Measurements from ENCODE around the gene TRPM5. TPM values are rescaled to one million over a fixed set of nuclear protein-coding genes. Genes with fewer than 3 reads are reported as not detected.

Gene TRPM5
- total RNA-seq, 2 donors from 2014 or later = 1.3 to 1.9 TPM

GRCh38 chr11:2400069-2400761 is 44.1 kb downstream of the TRPM5 start, which contains the start of gene TSSC4:
Gene TSSC4 (plus strand): TSS chr11:2400750. CDS start chr11:2402634, 1,884 bp downstream.
- intact Hi-C loops (cut with DNase I) = no loop called here
- peak within 1 kb of the TSS; percentile 91 for H3K27ac ChIP-seq
- peaks cover 16% of the 10 kb centered on the region for H3K4me1 ChIP-seq
- no peaks in the 10 kb centered on the region for H3K27me3 ChIP-seq
- peak; percentile 99 for DNase-seq
- peak within 1 kb of the TSS; percentile 89 for H3K4me3 ChIP-seq
- peak; percentile 98 for TF ChIP-seq CTCF (IDR thresholded peaks at IDR 0.05)
- peaks cover 3% of the 10 kb centered on the region for H3K36me3 ChIP-seq
- no peaks in the 10 kb centered on the region for H3K9me3 ChIP-seq
- H3K9ac ChIP-seq (ENCODE audit: low read depth in 2 of 2, low read length in 2 of 2) = peak within 1 kb of the TSS; percentile 98

- intact Hi-C loops (cut with DNase I) = no loop called here
- Histone ChIP-seq H3K4me3 (peak overlapping the region; percentile 62), H3K36me3 (peaks cover 3% of the 10 kb centered on the region), H3K27ac (peak overlapping the region; percentile 91), H3K9me3 (no peaks in the 10 kb centered on the region), H3K9ac (ENCODE audit: low read depth in 2 of 2, low read length in 2 of 2) (peak overlapping the region; percentile 97 to 98), H3K4me1 (peaks cover 16% of the 10 kb centered on the region), H3K27me3 (no peaks in the 10 kb centered on the region)
- peak; percentile 43 for DNase-seq
- TF ChIP-seq CTCF (IDR thresholded peaks at IDR 0.05) = no peak
Observed at GRCh38 chr11:2399488-2400068, 44.7 kb downstream of the TRPM5 start.

GRCh38 chr11:2398664-2399355 is 45.5 kb downstream of the TRPM5 start:
- intact Hi-C loops (cut with DNase I) = no loop called here
- no peak for DNase-seq
- Histone ChIP-seq H3K27me3 (no peaks in the 10 kb centered on the region), H3K9ac (ENCODE audit: low read depth in 2 of 2, low read length in 2 of 2) (peak overlapping the region; percentile 97 to 98), H3K4me1 (peaks cover 16% of the 10 kb centered on the region), H3K4me3 (peak overlapping the region; percentile 62), H3K27ac (peak overlapping the region; percentile 91), H3K9me3 (no peaks in the 10 kb centered on the region), H3K36me3 (peaks cover 3% of the 10 kb centered on the region)
- TF ChIP-seq CTCF (IDR thresholded peaks at IDR 0.05) = no peak

GRCh38 chr11:2397005-2397404 is 47.3 kb downstream of the TRPM5 start:
- H3K4me1 ChIP-seq = peaks cover 15% of the 10 kb centered on the region
- TF ChIP-seq CTCF (IDR thresholded peaks at IDR 0.05) = no peak
- no peak overlapping the region for H3K4me3 ChIP-seq
- DNase-seq = no peak
- intact Hi-C loops (cut with DNase I) = no loop called here
- no peaks in the 10 kb centered on the region for H3K27me3 ChIP-seq
- H3K9me3 ChIP-seq = no peaks in the 10 kb centered on the region
- no peak overlapping the region for H3K27ac ChIP-seq
- H3K9ac ChIP-seq (ENCODE audit: low read depth in 2 of 2, low read length in 2 of 2) = no peak overlapping the region
- peaks cover 3% of the 10 kb centered on the region for H3K36me3 ChIP-seq

- peaks cover 3% of the 10 kb centered on the region for H3K36me3 ChIP-seq
- DNase-seq = no peak
- intact Hi-C loops (cut with DNase I) = no loop called here
Observed at GRCh38 chr11:2396471-2396870, 47.8 kb downstream of the TRPM5 start.

More at GRCh38 chr11:2396471-2396870, 47.8 kb downstream of the TRPM5 start:
- no peak for TF ChIP-seq CTCF (IDR thresholded peaks at IDR 0.05)
- no peak overlapping the region for H3K27ac ChIP-seq
- peaks cover 10% of the 10 kb centered on the region for H3K4me1 ChIP-seq
- no peaks in the 10 kb centered on the region for H3K9me3 ChIP-seq
- no peak overlapping the region for H3K9ac ChIP-seq (ENCODE audit: low read depth in 2 of 2, low read length in 2 of 2)
- H3K27me3 ChIP-seq = no peaks in the 10 kb centered on the region
- no peak overlapping the region for H3K4me3 ChIP-seq

All from colonic mucosa (tissue), 4 donors.